Measurements from ENCODE around the gene STON2.

DNA sequence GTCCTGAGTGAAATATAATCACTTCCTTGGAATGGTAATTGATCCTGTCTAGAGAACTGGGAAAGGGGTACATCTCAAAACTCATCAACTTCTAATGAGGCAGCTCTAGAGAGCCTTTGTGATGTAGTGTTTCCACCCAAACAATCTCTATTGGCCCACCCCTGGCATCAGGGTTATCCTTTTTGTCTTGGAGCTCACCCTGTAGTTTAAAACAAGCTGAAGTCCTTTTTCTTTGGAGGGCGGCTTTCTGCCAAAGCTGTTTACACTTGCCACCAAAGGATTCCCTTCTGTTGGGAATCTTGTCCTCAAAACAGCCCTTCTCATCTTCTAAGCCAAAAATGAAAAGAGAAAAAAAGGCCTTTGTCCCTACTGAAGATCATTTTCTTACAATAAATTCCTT, 118.8 kb downstream of the STON2 start:
- TF ChIP-seq SMC3 (IDR thresholded peaks at IDR 0.05; ENCODE audit: low read length) = no peak
- no peak for TF ChIP-seq POLR2AphosphoS5 (IDR thresholded peaks at IDR 0.05; ENCODE audit: low read depth, low read length)
- TF ChIP-seq, protein P1, sequence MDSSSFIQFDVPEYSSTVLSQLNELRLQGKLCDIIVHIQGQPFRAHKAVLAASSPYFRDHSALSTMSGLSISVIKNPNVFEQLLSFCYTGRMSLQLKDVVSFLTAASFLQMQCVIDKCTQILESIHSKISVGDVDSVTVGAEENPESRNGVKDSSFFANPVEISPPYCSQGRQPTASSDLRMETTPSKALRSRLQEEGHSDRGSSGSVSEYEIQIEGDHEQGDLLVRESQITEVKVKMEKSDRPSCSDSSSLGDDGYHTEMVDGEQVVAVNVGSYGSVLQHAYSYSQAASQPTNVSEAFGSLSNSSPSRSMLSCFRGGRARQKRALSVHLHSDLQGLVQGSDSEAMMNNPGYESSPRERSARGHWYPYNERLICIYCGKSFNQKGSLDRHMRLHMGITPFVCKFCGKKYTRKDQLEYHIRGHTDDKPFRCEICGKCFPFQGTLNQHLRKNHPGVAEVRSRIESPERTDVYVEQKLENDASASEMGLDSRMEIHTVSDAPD (CRISPR knock-in tag; IDR thresholded peaks at IDR 0.05) = no peak
- no peak for TF ChIP-seq CBX2 (IDR thresholded peaks at IDR 0.05; ENCODE audit: low read depth, low read length)
- no peak for TF ChIP-seq CBX2 (CRISPR knock-in tag; IDR thresholded peaks at IDR 0.05; ENCODE audit: low read depth)
- TF ChIP-seq PITX1 (CRISPR knock-in tag; IDR thresholded peaks at IDR 0.05) = no peak
- TF ChIP-seq SIN3A (IDR thresholded peaks at IDR 0.05; ENCODE audit: borderline replicate concordance, low read depth, low read length) = no peak
- TF ChIP-seq SRSF9 (IDR thresholded peaks at IDR 0.05; ENCODE audit: borderline replicate concordance, insufficient read depth, low read depth, low read length, poor library complexity, severe bottlenecking) = no peak
- TF ChIP-seq MXI1 (IDR thresholded peaks at IDR 0.05; ENCODE audit: borderline replicate concordance, low read depth, low read length) = no peak
